HAP-1 (cell line): ENCODE measurements around the gene SLC52A3.
"Not testable (repeated sequence)": the region's sequence is repeated elsewhere in the genome, so short reads cannot be mapped to it uniquely, and the experiment has no call there.

Experiments
- DNase-seq, 2 experiments: peaks; one replicate each; pipeline ENCODE4 v3.0.0-alpha.2; 2016 to 2020; ENCODE audit warnings: low spot score in 2 of 2
- H3K27me3 ChIP-seq: fragments of 250-450 bp; sonication (Bioruptor Pico); 2 replicates; pipeline ENCODE4 v1.5.1; 2020; ENCODE audit warnings: low read depth, mild to moderate bottlenecking, moderate library complexity
- H3K36me3 ChIP-seq: fragments of 250-450 bp; sonication (Bioruptor Pico); replicated peaks from 2 replicates; pipeline ENCODE4 v1.5.1; 2020; ENCODE audit warnings: mild to moderate bottlenecking
- H3K4me1 ChIP-seq: fragments of 250-450 bp; sonication (Bioruptor Pico); 2 replicates; pipeline ENCODE4 v1.5.1; 2020; ENCODE audit warnings: mild to moderate bottlenecking
- H3K4me3 ChIP-seq: fragments of 250-450 bp; sonication (Bioruptor Pico); 2 replicates; pipeline ENCODE4 v1.5.1; 2020; ENCODE audit warnings: mild to moderate bottlenecking, moderate library complexity
- H3K9me3 ChIP-seq: fragments of 250-450 bp; sonication (Bioruptor Pico); 2 replicates; pipeline ENCODE4 v1.5.1; 2020; ENCODE audit warnings: mild to moderate bottlenecking, moderate library complexity
- in situ Hi-C: fragments of 300-500 bp; cut with MboI; formaldehyde crosslinking; loops from 3 replicates; pipeline ENCODE4 v1.14.3; 2020; ENCODE audit warnings: low sequenced_read_pairs, inconsistent platforms, mixed read lengths

Gene SLC52A3

GRCh38 chr20:731891-732560, 36.3 kb downstream of the SLC52A3 start:
- in situ Hi-C loops, result loop anchor here (10.0 kb wide), 1 partner anchor 377 kb away; no protein-coding TSS in a partner anchor
- Histone ChIP-seq H3K9me3 (no peaks in the 10 kb centered on the region), H3K36me3 (no peaks in the 10 kb centered on the region), H3K4me1 (no peaks in the 10 kb centered on the region), H3K27me3 (no peaks in the 10 kb centered on the region; the same call in 1 of the 2 replicates), H3K4me3 (no peak overlapping the region)
- DNase-seq, result no peak

GRCh38 chr20:730005-730404, 38.3 kb downstream of the SLC52A3 start:
- in situ Hi-C loops, result loop anchor here (10.0 kb wide), 1 partner anchor 375 kb away; no protein-coding TSS in a partner anchor
- DNase-seq, result no peak
- H3K4me1 ChIP-seq, result no peaks in the 10 kb centered on the region
- no peaks in the 10 kb centered on the region for H3K9me3 ChIP-seq
- no peak overlapping the region for H3K4me3 ChIP-seq
- no peaks in the 10 kb centered on the region for H3K36me3 ChIP-seq
- H3K27me3 ChIP-seq, result peaks cover 3% of the 10 kb centered on the region; the same call in 1 of the 2 replicates

- peaks cover 3% of the 10 kb centered on the region; the same call in 1 of the 2 replicates for H3K27me3 ChIP-seq
- H3K4me3 ChIP-seq, result peak overlapping the region; percentile 36
- no peaks in the 10 kb centered on the region for H3K36me3 ChIP-seq
- H3K9me3 ChIP-seq, result no peaks in the 10 kb centered on the region
- H3K4me1 ChIP-seq, result no peaks in the 10 kb centered on the region
- in situ Hi-C loops, result no loop called here
- DNase-seq, result peak; percentile 74 to 88
These were observed 39.9 kb downstream of the SLC52A3 start for GRCh38 chr20:728256-728944.

- H3K4me1 ChIP-seq, result no peaks in the 10 kb centered on the region
- in situ Hi-C loops, result no loop called here
- H3K9me3 ChIP-seq, result no peaks in the 10 kb centered on the region
- H3K27me3 ChIP-seq, result peaks cover 3% of the 10 kb centered on the region; the same call in 1 of the 2 replicates
- no peak for DNase-seq
- no peak overlapping the region for H3K4me3 ChIP-seq
- H3K36me3 ChIP-seq, result no peaks in the 10 kb centered on the region
These were observed 42.1 kb downstream of the SLC52A3 start for GRCh38 chr20:726160-726559.

- no peaks in the 10 kb centered on the region for H3K9me3 ChIP-seq
- no peaks in the 10 kb centered on the region for H3K4me1 ChIP-seq
- no peak overlapping the region for H3K4me3 ChIP-seq
- in situ Hi-C loops, result no loop called here
- no peak for DNase-seq
- no peaks in the 10 kb centered on the region for H3K36me3 ChIP-seq
- peaks cover 3% of the 10 kb centered on the region; the same call in 1 of the 2 replicates for H3K27me3 ChIP-seq
These were observed 42.8 kb downstream of the SLC52A3 start for GRCh38 chr20:725491-725890.

- not testable (repeated sequence) for H3K27me3 ChIP-seq
These were observed 43.5 kb downstream of the SLC52A3 start for GRCh38 chr20:724797-725196.

GRCh38 chr20:723756-724155, 44.5 kb downstream of the SLC52A3 start:
- H3K4me3 ChIP-seq, result no peak overlapping the region
- no peaks in the 10 kb centered on the region for H3K9me3 ChIP-seq
- no peaks in the 10 kb centered on the region for H3K4me1 ChIP-seq
- in situ Hi-C loops, result no loop called here
- peaks cover 3% of the 10 kb centered on the region; the same call in 1 of the 2 replicates for H3K27me3 ChIP-seq
- DNase-seq, result no peak
- H3K36me3 ChIP-seq, result no peaks in the 10 kb centered on the region

More at GRCh38 chr20:724797-725196, 43.5 kb downstream of the SLC52A3 start:
- H3K4me3 ChIP-seq, H3K4me1 ChIP-seq, DNase-seq, H3K9me3 ChIP-seq, H3K36me3 ChIP-seq, in situ Hi-C loops: not testable (repeated sequence)

- H3K9me3 ChIP-seq, result no peaks in the 10 kb centered on the region
- no peak for DNase-seq
- no peaks in the 10 kb centered on the region for H3K4me1 ChIP-seq
- no peaks in the 10 kb centered on the region for H3K36me3 ChIP-seq
- no peak overlapping the region for H3K4me3 ChIP-seq
- in situ Hi-C loops, result no loop called here
- peaks cover 3% of the 10 kb centered on the region; the same call in 1 of the 2 replicates for H3K27me3 ChIP-seq
These were observed 45.3 kb downstream of the SLC52A3 start for GRCh38 chr20:722822-723644.

- in situ Hi-C loops, result no loop called here
- no peak for DNase-seq
- H3K36me3 ChIP-seq, result no peaks in the 10 kb centered on the region
- no peaks in the 10 kb centered on the region for H3K9me3 ChIP-seq
- H3K4me3 ChIP-seq, result no peak overlapping the region
- peaks cover 3% of the 10 kb centered on the region; the same call in 1 of the 2 replicates for H3K27me3 ChIP-seq
- no peaks in the 10 kb centered on the region for H3K4me1 ChIP-seq
These were observed 46.4 kb downstream of the SLC52A3 start for GRCh38 chr20:721876-722275.

- peaks cover 8% of the 10 kb centered on the region for H3K27me3 ChIP-seq
- H3K9me3 ChIP-seq, result no peaks in the 10 kb centered on the region
- in situ Hi-C loops, result no loop called here
- H3K4me1 ChIP-seq, result no peaks in the 10 kb centered on the region
- DNase-seq, result no peak
- no peaks in the 10 kb centered on the region for H3K36me3 ChIP-seq
- H3K4me3 ChIP-seq, result no peak overlapping the region
These were observed 48.5 kb downstream of the SLC52A3 start for GRCh38 chr20:719816-720215.

GRCh38 chr20:719068-719467, 49.2 kb downstream of the SLC52A3 start:
- DNase-seq, result no peak
- no peaks in the 10 kb centered on the region for H3K4me1 ChIP-seq
- peaks cover 2% of the 10 kb centered on the region; the same call in 1 of the 2 replicates for H3K9me3 ChIP-seq
- in situ Hi-C loops, result no loop called here
- H3K4me3 ChIP-seq, result no peak overlapping the region
- no peaks in the 10 kb centered on the region for H3K36me3 ChIP-seq
- H3K27me3 ChIP-seq, result peaks cover 11% of the 10 kb centered on the region

GRCh38 chr20:717832-718231, 50.5 kb downstream of the SLC52A3 start:
- Histone ChIP-seq H3K36me3 (no peaks in the 10 kb centered on the region), H3K4me3 (no peak overlapping the region), H3K4me1 (no peaks in the 10 kb centered on the region), H3K27me3 (peaks cover 11% of the 10 kb centered on the region), H3K9me3 (peaks cover 4% of the 10 kb centered on the region; the same call in 1 of the 2 replicates)
- DNase-seq, result no peak
- in situ Hi-C loops, result no loop called here

- Histone ChIP-seq H3K36me3 (no peaks in the 10 kb centered on the region), H3K9me3 (peaks cover 4% of the 10 kb centered on the region; the same call in 1 of the 2 replicates), H3K4me1 (no peaks in the 10 kb centered on the region), H3K4me3 (no peak overlapping the region), H3K27me3 (peaks cover 11% of the 10 kb centered on the region)
- in situ Hi-C loops, result no loop called here
- DNase-seq, result no peak
These were observed 51.0 kb downstream of the SLC52A3 start for GRCh38 chr20:717271-717670.
